GM12878 (cell line): Measurements from ENCODE around the gene C6orf89.

Experiments used
- CEBPB ChIP-seq, 2 experiments: fragments of 150-350 bp in 1 of 2; IDR thresholded peaks; 2 replicates each; pipeline ENCODE4 v1.6.1; 2012 to 2014; ENCODE audit warnings: low read depth in 2 of 2, low read length in 2 of 2, borderline replicate concordance in 1 of 2, inconsistent platforms in 1 of 2
- CREM ChIP-seq: IDR thresholded peaks from 2 replicates; pipeline ENCODE4 v1.6.1; 2014; ENCODE audit warnings: antibody characterized with exemption, low read depth
- CTCF ChIP-seq, 3 experiments: IDR thresholded peaks in 2 of 3; conservative IDR thresholded peaks in 1 of 3; 2 replicates each; pipeline ENCODE4 v1.5.1; 2011; ENCODE audit warnings: low read depth in 3 of 3, low read length in 3 of 3, mild to moderate bottlenecking in 3 of 3, control low read depth in 2 of 3, moderate library complexity in 2 of 3, inconsistent platforms in 1 of 3, mixed read lengths in 1 of 3; ENCODE audit not compliant: control insufficient read depth in 2 of 3, insufficient read depth in 1 of 3; ENCODE audit errors: extremely low read depth in 1 of 3
- FOS ChIP-seq: IDR thresholded peaks from 3 replicates; pipeline ENCODE4 v1.6.1; 2011; ENCODE audit warnings: borderline replicate concordance; ENCODE audit not compliant: insufficient read length; ENCODE audit errors: extremely low read depth
- IRF3 ChIP-seq: fragments of 450-650 bp; IDR thresholded peaks from 2 replicates; pipeline ENCODE4 v1.6.1; 2014; ENCODE audit warnings: mild to moderate bottlenecking
- NBN ChIP-seq: fragments of 450-650 bp; IDR thresholded peaks from 2 replicates; pipeline ENCODE4 v1.6.1; 2016
- NR2C2 ChIP-seq: IDR thresholded peaks from 2 replicates; pipeline ENCODE4 v1.6.1; 2011; ENCODE audit warnings: borderline replicate concordance, low read depth; ENCODE audit not compliant: control insufficient read depth, insufficient read length
- NRF1 ChIP-seq: conservative IDR thresholded peaks from 2 replicates; pipeline ENCODE4 v1.6.1; 2011; ENCODE audit warnings: mild to moderate bottlenecking, low read depth, low read length, improper control_type of control experiment
- POLR2AphosphoS2 ChIP-seq: IDR thresholded peaks from 2 replicates; pipeline ENCODE4 v1.6.1; 2011; ENCODE audit warnings: low read depth, mild to moderate bottlenecking, low read length, improper control_type of control experiment, moderate library complexity
- POLR2AphosphoS5 ChIP-seq: IDR thresholded peaks from 2 replicates; pipeline ENCODE4 v1.6.1; 2011; ENCODE audit warnings: mild to moderate bottlenecking, low read length, inconsistent platforms
- SMAD1 ChIP-seq: fragments of 450-650 bp; IDR thresholded peaks from 2 replicates; pipeline ENCODE4 v1.6.1; 2018; ENCODE audit warnings: mild to moderate bottlenecking, low read depth; ENCODE audit not compliant: partially characterized antibody
- TAF1 ChIP-seq: IDR thresholded peaks from 2 replicates; pipeline ENCODE4 v1.6.1; 2011; ENCODE audit warnings: mild to moderate bottlenecking, low read depth, low read length, borderline replicate concordance
- YY1 ChIP-seq: IDR thresholded peaks from 2 replicates; pipeline ENCODE4 v1.6.1; 2011; ENCODE audit warnings: low read depth, mild to moderate bottlenecking, low read length
- TF ChIP-seq, protein P1 (sequence below): fragments of 450-650 bp; conservative IDR thresholded peaks from 2 replicates; pipeline ENCODE4 v1.6.1; 2017; ENCODE audit warnings: mild to moderate bottlenecking, moderate library complexity

DNA sequence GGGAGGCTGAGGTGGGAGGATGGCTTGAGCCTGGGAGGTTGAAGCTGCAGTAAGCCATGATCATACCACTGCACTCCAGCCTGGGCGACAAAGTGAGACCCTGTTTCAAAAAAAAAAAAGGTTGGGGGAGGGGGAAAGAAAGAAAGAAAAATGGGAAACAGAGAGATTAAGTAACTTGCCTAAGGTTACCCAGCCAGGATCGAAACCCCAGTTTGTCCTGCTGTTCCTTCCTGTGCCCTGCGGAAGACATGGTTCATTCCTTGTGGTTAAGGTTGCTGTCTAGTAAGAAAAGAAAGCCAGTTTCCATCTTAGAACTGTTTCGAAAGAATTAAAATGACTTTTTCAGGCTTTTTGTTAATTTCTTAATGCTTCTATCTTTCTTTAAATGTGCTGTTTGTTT lies 29.8 kb downstream of the C6orf89 start:
- no peak for TF ChIP-seq POLR2AphosphoS2
- no peak for TF ChIP-seq POLR2AphosphoS5
- TF ChIP-seq YY1 = no peak
- TF ChIP-seq NR2C2 = no peak
- TF ChIP-seq CEBPB (IDR thresholded peaks at IDR 0.05; ENCODE audit: borderline replicate concordance in 1 of 2, low read depth in 2 of 2, low read length in 2 of 2) = no peak
- TF ChIP-seq TAF1 = no peak
- TF ChIP-seq CTCF (IDR thresholded peaks at IDR 0.05 in 2 of 3, conservative IDR thresholded peaks at IDR 0.05 in 1 of 3; ENCODE audit: control insufficient read depth in 2 of 3, extremely low read depth in 1 of 3, insufficient read depth in 1 of 3, low read depth in 3 of 3, low read length in 3 of 3) = no peak
- TF ChIP-seq, protein P1, sequence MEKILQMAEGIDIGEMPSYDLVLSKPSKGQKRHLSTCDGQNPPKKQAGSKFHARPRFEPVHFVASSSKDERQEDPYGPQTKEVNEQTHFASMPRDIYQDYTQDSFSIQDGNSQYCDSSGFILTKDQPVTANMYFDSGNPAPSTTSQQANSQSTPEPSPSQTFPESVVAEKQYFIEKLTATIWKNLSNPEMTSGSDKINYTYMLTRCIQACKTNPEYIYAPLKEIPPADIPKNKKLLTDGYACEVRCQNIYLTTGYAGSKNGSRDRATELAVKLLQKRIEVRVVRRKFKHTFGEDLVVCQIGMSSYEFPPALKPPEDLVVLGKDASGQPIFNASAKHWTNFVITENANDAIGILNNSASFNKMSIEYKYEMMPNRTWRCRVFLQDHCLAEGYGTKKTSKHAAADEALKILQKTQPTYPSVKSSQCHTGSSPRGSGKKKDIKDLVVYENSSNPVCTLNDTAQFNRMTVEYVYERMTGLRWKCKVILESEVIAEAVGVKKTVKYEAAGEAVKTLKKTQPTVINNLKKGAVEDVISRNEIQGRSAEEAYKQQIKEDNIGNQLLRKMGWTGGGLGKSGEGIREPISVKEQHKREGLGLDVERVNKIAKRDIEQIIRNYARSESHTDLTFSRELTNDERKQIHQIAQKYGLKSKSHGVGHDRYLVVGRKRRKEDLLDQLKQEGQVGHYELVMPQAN = no peak
- no peak for TF ChIP-seq IRF3
- no peak for TF ChIP-seq NRF1
- TF ChIP-seq FOS = no peak
- no peak for TF ChIP-seq CREM
- TF ChIP-seq NBN = no peak
- no peak for TF ChIP-seq SMAD1
